Naive thymus-derived CD4-positive, alpha-beta T cell (primary cell): Measurements from ENCODE around the gene PRKD3. TPM values are rescaled to one million over a fixed set of nuclear protein-coding genes. Genes with fewer than 3 reads are reported as not detected.

Experiments
- ATAC-seq: fragments of 150-1000 bp; cut with Tn5 transposase; 2 replicates; pipeline ENCODE4 v1.10.0; 2021; ENCODE audit warnings: mild to moderate bottlenecking, moderate library complexity
- CTCF ChIA-PET: fragments of 350-600 bp; sonication (Branson Sonifier 250); formaldehyde crosslinking; loops from one replicate; lab custom pipeline; 2021; ENCODE audit warnings: antibody characterized with exemption; lab: Charles Lee
- POLR2A ChIA-PET: fragments of 350-600 bp; sonication (Branson Sonifier 250); formaldehyde crosslinking; loops from one replicate; lab custom pipeline; 2021; ENCODE audit warnings: antibody characterized with exemption, inconsistent platforms; lab: Charles Lee
- DNase-seq, 9 donors: peaks; one replicate each; pipeline versions ENCODE4 v3.0.0 to v3.0.0-alpha.2; 2020 to 2022; ENCODE audit warnings: mixed read lengths in 1 of 9
- H3K27ac ChIP-seq: one replicate; pipeline ENCODE4 v1.7.0; 2013; ENCODE audit warnings: mild to moderate bottlenecking, low read depth, low read length, moderate library complexity
- H3K27me3 ChIP-seq, 2 donors: one replicate each; pipeline ENCODE4 v1.7.0; 2013; ENCODE audit warnings: low read length in 2 of 2, mild to moderate bottlenecking in 2 of 2, moderate library complexity in 2 of 2; ENCODE audit not compliant: control insufficient read depth in 2 of 2, insufficient read depth in 2 of 2
- H3K36me3 ChIP-seq, 3 experiments: 1 replicate in 2 of 3; 2 replicates in 1 of 3; pipeline ENCODE4 v1.7.0; 2013; ENCODE audit warnings: low read length in 3 of 3, mild to moderate bottlenecking in 3 of 3, moderate library complexity in 1 of 3; ENCODE audit not compliant: insufficient read depth in 3 of 3, control insufficient read depth in 2 of 3
- H3K4me1 ChIP-seq, 2 donors: one replicate each; pipeline ENCODE4 v1.7.0; 2013; ENCODE audit warnings: low read length in 2 of 2, mild to moderate bottlenecking in 2 of 2, moderate library complexity in 1 of 2; ENCODE audit not compliant: control insufficient read depth in 2 of 2, insufficient read depth in 2 of 2
- H3K4me3 ChIP-seq: 2 replicates; pipeline ENCODE4 v1.7.0; 2013; ENCODE audit warnings: mild to moderate bottlenecking, low read length
- H3K9me3 ChIP-seq, 3 experiments: 1 replicate in 2 of 3; 2 replicates in 1 of 3; pipeline ENCODE4 v1.7.0; 2013; ENCODE audit warnings: low read length in 3 of 3; ENCODE audit not compliant: control insufficient read depth in 2 of 3
- H3K27ac Mint-ChIP-seq, 9 donors: one replicate each; pipeline ENCODE4 v1.8.0; 2020 to 2022; ENCODE audit warnings: mixed read lengths in 9 of 9, mild to moderate bottlenecking in 8 of 9, moderate library complexity in 5 of 9, inconsistent platforms in 2 of 9
- H3K27me3 Mint-ChIP-seq, 5 donors: one replicate each; pipeline ENCODE4 v1.8.0; 2021 to 2022; ENCODE audit warnings: mixed read lengths in 5 of 5, mild to moderate bottlenecking in 1 of 5
- H3K36me3 Mint-ChIP-seq, 5 donors: one replicate each; pipeline ENCODE4 v1.8.0; 2020 to 2022; ENCODE audit warnings: mixed read lengths in 5 of 5, mild to moderate bottlenecking in 3 of 5, inconsistent platforms in 1 of 5
- H3K4me1 Mint-ChIP-seq, 7 donors: one replicate each; pipeline ENCODE4 v1.8.0; 2020 to 2022; ENCODE audit warnings: mixed read lengths in 7 of 7, mild to moderate bottlenecking in 3 of 7, inconsistent platforms in 1 of 7
- H3K4me3 Mint-ChIP-seq, 10 donors: one replicate each; pipeline ENCODE4 v1.8.0; 2020 to 2022; ENCODE audit warnings: mild to moderate bottlenecking in 10 of 10, mixed read lengths in 10 of 10, moderate library complexity in 6 of 10, inconsistent platforms in 2 of 10
- H3K9me3 Mint-ChIP-seq, 11 donors: one replicate each; pipeline ENCODE4 v1.8.0; 2020 to 2022; ENCODE audit warnings: mixed read lengths in 11 of 11, mild to moderate bottlenecking in 4 of 11, inconsistent platforms in 1 of 11, moderate library complexity in 1 of 11
- intact Hi-C, 2 donors: fragments of 100-400 bp; cut with micrococcal nuclease; formaldehyde crosslinking; loops; one replicate each; pipeline ENCODE4 v1.15.1; 2023
- polyA plus RNA-seq, 2 donors: library from polyadenylated mRNA; unstranded; fragments of 300-500 nt; fragmentation: Illumina TruSeq; gene quantifications; one replicate each; pipeline ENCODE4 v1.2.3, GENCODE V29; 2021
- total RNA-seq, 6 experiments: library from RNA in 5 of 6; stranded (reverse) in 5 of 6; gene quantifications; 1 replicate in 5 of 6; 2 replicates in 1 of 6; pipeline ENCODE4 v1.2.3 and lab custom pipeline; 2021 to 2026

Gene PRKD3
- total and polyA plus RNA-seq, 7 experiments from 2014 or later: 12.8 to 47.3 (median 37.4) TPM

GRCh38 chr2:37323176-37323780 lies 1.4 kb downstream of the PRKD3 start:
- peak overlapping the region; percentile 73 for H3K27ac ChIP-seq
- CTCF ChIA-PET: interaction anchor here (0.9 to 1.4 kb wide), 3 partner anchors 15 to 74 kb away, joined by 3 to 4 read pairs (median 3); no protein-coding TSS in a partner anchor
- H3K4me3 ChIP-seq: peak overlapping the region; percentile 75
- POLR2A ChIA-PET: interaction anchor here (0.6 to 2.0 kb wide), 10 partner anchors 9 to 1428 kb away, joined by 3 to 14 read pairs (median 3); partner anchors contain the start of genes CEBPZ, NDUFAF7 and SRSF7
- peaks cover 0 to 11% (median 4%) of the 10 kb centered on the region in 5 donors for H3K36me3 Mint-ChIP-seq
- no peaks in the 10 kb centered on the region for H3K27me3 ChIP-seq
- peaks cover 0 to 2% (median 0%) of the 10 kb centered on the region in 3 experiments for H3K36me3 ChIP-seq
- H3K4me1 Mint-ChIP-seq: peaks cover 30 to 66% (median 48%) of the 10 kb centered on the region in 7 donors
- ATAC-seq (no peak), DNase-seq (peak in 1 of 9 donors; percentile 7)
- peak overlapping the region; percentile 95 to 99 (median 98) for H3K4me3 Mint-ChIP-seq
- no peaks in the 10 kb centered on the region for H3K9me3 ChIP-seq
- H3K4me1 ChIP-seq: peaks cover 30 to 31% of the 10 kb centered on the region in 2 donors
- peaks cover 0 to 49% (median 16%) of the 10 kb centered on the region in 5 donors for H3K27me3 Mint-ChIP-seq
- H3K9me3 Mint-ChIP-seq: no peaks in the 10 kb centered on the region
- H3K27ac Mint-ChIP-seq: peak overlapping the region; percentile 92 to 98 (median 95)
- intact Hi-C loops: loop anchor here (2.0 to 10.0 kb wide), 8 partner anchors 14 to 1802 kb away; partner anchors contain the start of genes GPATCH11 (in 2 of the 2), HEATR5B (in 2 of the 2), CDC42EP3 (in 1 of the 2) and SOS1 (in 1 of the 2)

- no peak for DNase-seq
- Mint-ChIP-seq H3K36me3 (peaks cover 0 to 14% (median 4%) of the 10 kb centered on the region in 5 donors), H3K4me3 (peak overlapping the region in 6 of 10 donors; percentile 22 to 99 (median 76)), H3K9me3 (no peaks in the 10 kb centered on the region), H3K4me1 (peaks cover 36 to 75% (median 57%) of the 10 kb centered on the region in 7 donors), H3K27ac (peak overlapping the region in 2 of 9 donors; percentile 44 to 93), H3K27me3 (peaks cover 0 to 48% (median 11%) of the 10 kb centered on the region in 5 donors)
- Histone ChIP-seq H3K4me1 (peaks cover 30 to 31% of the 10 kb centered on the region in 2 donors), H3K4me3 (peak overlapping the region; percentile 1), H3K36me3 (peaks cover 0 to 3% (median 0%) of the 10 kb centered on the region in 3 experiments), H3K27me3 (no peaks in the 10 kb centered on the region), H3K27ac (peak overlapping the region; percentile 73), H3K9me3 (no peaks in the 10 kb centered on the region)
- no peak for ATAC-seq
- intact Hi-C loops: loop anchor here (2.0 to 10.0 kb wide), 8 partner anchors 14 to 1802 kb away; partner anchors contain the start of genes GPATCH11 (in 2 of the 2), HEATR5B (in 2 of the 2), CDC42EP3 (in 1 of the 2) and SOS1 (in 1 of the 2)
- ChIA-PET CTCF (interaction anchor here (1.4 kb wide), 1 partner anchor 14 kb away, joined by 4 read pairs; no protein-coding TSS in a partner anchor), POLR2A (interaction anchor here (0.6 to 2.0 kb wide), 5 partner anchors 8 to 330 kb away, joined by 3 to 9 read pairs (median 3); no protein-coding TSS in a partner anchor)
Observed at GRCh38 chr2:37322368-37322767, 2.3 kb downstream of the PRKD3 start.

GRCh38 chr2:37321029-37321682 lies 3.5 kb downstream of the PRKD3 start:
- Histone ChIP-seq H3K4me1 (peaks cover 30 to 31% of the 10 kb centered on the region in 2 donors), H3K27me3 (no peaks in the 10 kb centered on the region), H3K4me3 (no peak overlapping the region), H3K9me3 (no peaks in the 10 kb centered on the region), H3K27ac (no peak overlapping the region), H3K36me3 (peaks cover 0 to 3% (median 0%) of the 10 kb centered on the region in 3 experiments)
- no peak for DNase-seq
- Mint-ChIP-seq H3K4me1 (peaks cover 34 to 87% (median 60%) of the 10 kb centered on the region in 7 donors), H3K36me3 (peaks cover 0 to 18% (median 10%) of the 10 kb centered on the region in 5 donors), H3K27ac (peak overlapping the region in 2 of 9 donors; percentile 2 to 46), H3K9me3 (no peaks in the 10 kb centered on the region), H3K27me3 (peaks cover 0 to 36% (median under 1%) of the 10 kb centered on the region in 5 donors), H3K4me3 (peak overlapping the region in 7 of 10 donors; percentile 15 to 95 (median 39))
- no peak for ATAC-seq
- CTCF ChIA-PET: interaction anchor here (0.8 to 0.9 kb wide), 2 partner anchors 8 to 571 kb away, joined by 3 read pairs; no protein-coding TSS in a partner anchor
- POLR2A ChIA-PET: interaction anchor here (0.6 kb wide), 1 partner anchor 31 kb away, joined by 5 read pairs; no protein-coding TSS in a partner anchor
- intact Hi-C loops: loop anchor here (5.0 to 10.0 kb wide), 5 partner anchors 236 to 1804 kb away; partner anchors contain the start of genes GPATCH11 (in 2 of the 2), HEATR5B (in 2 of the 2), CDC42EP3 (in 1 of the 2) and SOS1 (in 1 of the 2)

- intact Hi-C loops: loop anchor here (5.0 to 10.0 kb wide), 5 partner anchors 235 to 1805 kb away; partner anchors contain the start of genes GPATCH11 (in 2 of the 2), HEATR5B (in 2 of the 2), CDC42EP3 (in 1 of the 2) and SOS1 (in 1 of the 2)
- Histone ChIP-seq H3K27ac (no peak overlapping the region), H3K36me3 (peaks cover 0 to 3% (median 0%) of the 10 kb centered on the region in 3 experiments), H3K27me3 (no peaks in the 10 kb centered on the region), H3K4me3 (no peak overlapping the region), H3K4me1 (peaks cover 27% of the 10 kb centered on the region in 2 donors), H3K9me3 (no peaks in the 10 kb centered on the region)
- H3K4me3 Mint-ChIP-seq: peak overlapping the region in 3 of 10 donors; percentile 6 to 44 (median 22)
- H3K4me1 Mint-ChIP-seq: peaks cover 33 to 90% (median 66%) of the 10 kb centered on the region in 7 donors
- no peak for DNase-seq
- H3K27ac Mint-ChIP-seq: no peak overlapping the region
- ChIA-PET CTCF (interaction anchor here (0.7 kb wide), 1 partner anchor 76 kb away, joined by 4 read pairs; no protein-coding TSS in a partner anchor), POLR2A (no interaction called here)
- peaks cover 0 to 26% (median 0%) of the 10 kb centered on the region in 5 donors for H3K27me3 Mint-ChIP-seq
- H3K9me3 Mint-ChIP-seq: no peaks in the 10 kb centered on the region
- H3K36me3 Mint-ChIP-seq: peaks cover 0 to 29% (median 15%) of the 10 kb centered on the region in 5 donors
- no peak for ATAC-seq
Observed at GRCh38 chr2:37319754-37320609, 4.7 kb downstream of the PRKD3 start.

GRCh38 chr2:37318401-37318800 lies 6.2 kb downstream of the PRKD3 start:
- H3K9me3 ChIP-seq: no peaks in the 10 kb centered on the region
- ATAC-seq (peak; percentile 50), DNase-seq (no peak)
- H3K27ac ChIP-seq: no peak overlapping the region
- H3K27me3 Mint-ChIP-seq: peaks cover 0 to 18% (median 0%) of the 10 kb centered on the region in 5 donors
- intact Hi-C loops: no loop called here
- H3K36me3 ChIP-seq: peaks cover 0 to 3% (median 0%) of the 10 kb centered on the region in 3 experiments
- H3K36me3 Mint-ChIP-seq: peaks cover 0 to 33% (median 8%) of the 10 kb centered on the region in 5 donors
- CTCF ChIA-PET: interaction anchor here (0.6 to 0.7 kb wide), 2 partner anchors 226 to 1215 kb away, joined by 3 read pairs; no protein-coding TSS in a partner anchor
- H3K27me3 ChIP-seq: no peaks in the 10 kb centered on the region
- peaks cover 23 to 26% of the 10 kb centered on the region in 2 donors for H3K4me1 ChIP-seq
- peak overlapping the region in 1 of 9 donors; percentile 72 for H3K27ac Mint-ChIP-seq
- peak overlapping the region in 3 of 10 donors; percentile 22 to 57 (median 49) for H3K4me3 Mint-ChIP-seq
- H3K4me1 Mint-ChIP-seq: peaks cover 26 to 96% (median 74%) of the 10 kb centered on the region in 7 donors
- H3K9me3 Mint-ChIP-seq: no peaks in the 10 kb centered on the region
- H3K4me3 ChIP-seq: no peak overlapping the region
- POLR2A ChIA-PET: interaction anchor here (0.6 kb wide), 1 partner anchor 57 kb away, joined by 3 read pairs; no protein-coding TSS in a partner anchor
